GM21390 (cell line): ENCODE measurements around the gene CALN1.
"Not testable (repeated sequence)": the region's sequence is repeated elsewhere in the genome, so short reads cannot be mapped to it uniquely, and the experiment has no call there.

Experiments used
- ATAC-seq: cut with Tn5 transposase; IDR thresholded peaks from one replicate; pipeline ENCODE4 v1.9.1; 2021; ENCODE audit not compliant: unreplicated experiment

The CALN1 gene

GRCh38 chr7:72409638-72410015 lies 2.5 kb downstream of the CALN1 start:
- ATAC-seq: no peak

DNA sequence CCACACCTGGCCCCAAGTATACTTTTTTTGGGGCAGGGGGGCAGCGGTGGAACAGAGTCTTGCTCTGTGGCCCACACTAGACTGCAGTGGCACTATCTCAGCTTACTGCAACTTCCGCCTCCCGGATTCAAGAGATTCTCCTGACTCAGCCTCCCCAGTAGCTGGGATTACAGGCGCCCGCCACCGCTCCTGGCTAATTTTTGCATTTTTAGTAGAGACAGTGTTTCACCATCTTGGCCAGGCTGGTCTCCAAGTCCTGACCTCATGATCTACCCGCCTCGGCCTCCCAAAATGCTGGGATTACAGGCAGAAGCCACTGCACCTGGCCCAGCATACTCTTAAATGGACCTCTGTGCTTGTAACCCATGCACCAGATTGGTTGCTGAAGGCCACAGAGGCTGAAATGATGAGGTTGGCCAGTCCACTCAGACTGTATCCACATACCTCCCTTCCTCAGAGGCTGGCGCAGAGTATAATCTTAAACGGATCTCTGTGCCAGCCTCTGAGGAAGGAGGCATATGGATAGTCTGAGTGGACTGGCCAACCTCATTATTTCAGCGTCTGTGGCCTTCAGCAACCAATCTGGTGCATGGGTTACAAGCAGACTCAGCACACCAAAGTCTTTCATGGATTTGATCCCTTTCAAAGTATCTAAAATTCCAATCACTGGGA lies 3.0 kb downstream of the CALN1 start:
- ATAC-seq: no peak

- ATAC-seq: no peak
Measured at GRCh38 chr7:72406820-72407403, 5.2 kb downstream of the CALN1 start.

DNA sequence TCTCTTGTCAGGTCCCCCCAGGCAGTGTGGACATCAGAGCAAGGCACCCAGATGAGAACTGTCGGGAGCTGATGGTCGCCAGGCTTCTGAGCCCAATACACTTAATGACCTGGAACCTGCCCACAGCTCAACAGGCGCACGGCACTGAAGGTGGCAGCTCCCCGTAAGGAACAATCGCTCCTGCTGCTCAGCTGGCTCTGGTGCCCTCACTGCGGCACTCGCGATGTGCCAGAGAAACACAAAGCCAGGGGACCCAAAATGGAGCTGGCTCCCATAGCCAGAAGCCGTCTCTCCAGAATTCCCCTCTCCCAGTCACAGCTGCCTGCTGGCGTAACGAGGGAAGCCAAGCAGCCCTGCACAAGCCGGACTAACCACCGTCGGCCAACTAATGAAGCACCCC lies 6.3 kb downstream of the CALN1 start:
- no peak for ATAC-seq

DNA sequence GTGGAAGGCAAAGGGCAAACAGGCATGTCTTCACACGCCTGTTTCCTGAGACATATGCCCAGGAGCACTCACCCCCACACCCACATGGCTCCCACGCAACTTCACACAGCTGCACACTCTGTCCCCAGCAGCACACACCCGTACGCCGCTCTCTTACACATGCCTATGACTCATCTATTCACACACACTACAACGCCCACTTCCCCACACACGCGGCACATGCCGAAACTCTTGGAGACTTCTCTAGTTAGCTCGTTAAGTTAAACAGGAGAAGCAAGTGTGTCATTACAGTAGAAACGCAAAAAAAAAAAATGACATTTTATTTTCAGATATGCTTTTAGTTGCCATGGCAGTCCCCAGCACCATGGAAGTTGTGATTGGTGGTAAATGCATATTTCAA lies 6.7 kb downstream of the CALN1 start:
- ATAC-seq: no peak

DNA sequence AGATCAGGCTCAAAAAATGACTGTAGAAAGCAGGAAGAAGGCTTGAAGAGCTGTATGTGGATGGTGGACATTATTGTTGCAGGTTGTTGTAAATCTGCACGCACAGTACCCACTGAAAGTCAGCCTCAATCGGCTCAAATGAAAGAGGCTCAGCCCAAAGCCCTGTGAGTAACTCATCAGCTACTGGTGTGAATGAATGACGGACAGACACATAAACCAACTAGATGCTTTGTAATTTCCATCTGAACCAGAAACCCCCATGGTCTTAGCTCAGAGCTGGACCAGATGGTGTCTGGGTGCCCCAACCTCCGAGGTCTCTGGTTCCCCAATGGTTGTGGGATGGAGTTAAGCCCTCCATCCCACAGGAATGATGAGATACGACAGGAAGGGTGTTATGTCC lies 7.4 kb downstream of the CALN1 start:
- ATAC-seq: no peak

- ATAC-seq: no peak
Measured at GRCh38 chr7:72403458-72404076, 8.6 kb downstream of the CALN1 start.

DNA sequence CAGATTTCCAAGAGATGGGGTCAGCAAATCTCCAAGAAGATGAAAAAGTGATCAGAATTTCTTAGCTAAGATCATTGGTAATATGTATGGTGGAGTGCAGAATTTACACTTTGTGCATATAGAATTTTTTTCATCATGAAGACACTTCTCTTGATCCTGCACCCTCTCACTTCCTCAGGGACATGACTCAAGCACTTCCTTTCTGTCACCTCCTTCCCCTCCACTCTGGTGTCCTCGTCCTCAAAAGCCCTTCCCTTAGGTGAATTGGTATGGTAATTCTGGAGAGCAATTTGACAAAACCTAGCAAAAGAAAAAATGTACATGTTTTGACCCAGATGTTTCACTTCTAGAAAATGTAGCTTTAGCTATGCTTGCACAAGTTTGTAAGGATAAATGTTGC lies 18.1 kb downstream of the CALN1 start:
- no peak for ATAC-seq

GRCh38 chr7:72391821-72392377 lies 20.2 kb downstream of the CALN1 start:
- no peak for ATAC-seq

DNA sequence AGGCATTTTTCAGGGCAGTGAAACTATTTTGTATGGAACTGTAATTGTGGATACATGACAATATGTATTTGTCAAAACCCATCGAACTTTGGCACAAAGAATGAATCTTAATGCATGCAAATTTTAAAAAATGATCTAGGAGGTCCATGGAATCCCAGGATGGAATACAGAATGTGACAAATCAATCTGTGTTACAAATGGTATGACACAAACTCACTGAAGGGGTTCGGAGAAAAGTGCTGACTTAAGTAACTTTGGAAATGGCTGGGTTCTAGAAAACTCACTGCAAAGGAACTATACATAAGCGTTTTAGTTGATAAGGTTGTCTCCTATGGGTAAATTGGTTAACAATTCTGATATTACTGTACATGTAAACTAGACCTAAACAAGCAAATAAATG lies 26.0 kb downstream of the CALN1 start:
- no peak for ATAC-seq

GRCh38 chr7:72362246-72362645 lies 49.9 kb downstream of the CALN1 start:
- no peak for ATAC-seq

DNA sequence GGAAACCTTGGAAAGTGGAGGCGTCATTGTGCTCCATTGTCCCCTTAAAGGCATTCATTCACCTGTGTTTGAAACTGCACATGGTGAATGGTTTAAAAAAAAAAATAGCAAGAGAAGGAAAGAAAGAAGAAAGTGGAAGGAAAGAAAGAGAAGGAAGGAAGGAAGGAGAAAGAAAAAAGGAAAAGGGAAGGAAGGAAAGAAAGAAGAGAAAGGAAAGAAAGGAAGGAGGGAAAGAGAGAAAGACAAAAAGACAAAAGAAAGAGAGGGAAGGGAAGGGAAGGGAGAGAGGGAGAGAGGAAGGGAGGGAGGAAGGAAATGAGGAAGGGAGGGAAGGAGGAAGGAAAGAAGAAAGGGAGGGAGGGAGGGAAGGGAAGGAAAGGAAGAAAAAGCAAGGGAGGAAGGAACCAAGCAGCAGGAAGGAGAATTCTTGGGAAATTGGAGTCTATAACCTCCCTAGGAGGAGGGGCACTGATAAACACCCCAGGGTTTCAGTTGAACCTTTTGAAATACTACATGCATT lies 66.9 kb downstream of the CALN1 start:
- no peak for ATAC-seq

GRCh38 chr7:72343991-72344390 lies 68.1 kb downstream of the CALN1 start:
- ATAC-seq: no peak

DNA sequence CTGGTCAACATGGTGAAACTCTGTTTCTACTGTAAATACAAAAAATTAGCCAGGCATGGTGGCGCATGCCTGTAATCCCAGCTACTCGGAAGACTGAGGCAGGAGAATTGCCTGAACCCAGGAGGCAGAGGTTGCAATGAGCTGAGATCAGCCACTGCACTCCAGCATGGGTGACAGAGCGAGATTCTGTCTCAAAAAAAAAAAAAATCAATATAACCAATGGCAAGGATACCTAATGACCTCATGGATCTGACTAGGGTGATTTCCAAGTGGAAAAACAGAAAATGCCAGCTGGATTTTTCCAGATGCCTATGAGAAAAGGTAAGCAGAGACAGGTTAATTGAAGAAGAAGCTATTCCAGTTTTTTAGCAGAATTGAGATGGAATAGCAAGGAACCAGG lies 68.8 kb downstream of the CALN1 start:
- not testable (repeated sequence) for ATAC-seq

- no peak for ATAC-seq
Measured at GRCh38 chr7:72337390-72338167, 74.6 kb downstream of the CALN1 start.

DNA sequence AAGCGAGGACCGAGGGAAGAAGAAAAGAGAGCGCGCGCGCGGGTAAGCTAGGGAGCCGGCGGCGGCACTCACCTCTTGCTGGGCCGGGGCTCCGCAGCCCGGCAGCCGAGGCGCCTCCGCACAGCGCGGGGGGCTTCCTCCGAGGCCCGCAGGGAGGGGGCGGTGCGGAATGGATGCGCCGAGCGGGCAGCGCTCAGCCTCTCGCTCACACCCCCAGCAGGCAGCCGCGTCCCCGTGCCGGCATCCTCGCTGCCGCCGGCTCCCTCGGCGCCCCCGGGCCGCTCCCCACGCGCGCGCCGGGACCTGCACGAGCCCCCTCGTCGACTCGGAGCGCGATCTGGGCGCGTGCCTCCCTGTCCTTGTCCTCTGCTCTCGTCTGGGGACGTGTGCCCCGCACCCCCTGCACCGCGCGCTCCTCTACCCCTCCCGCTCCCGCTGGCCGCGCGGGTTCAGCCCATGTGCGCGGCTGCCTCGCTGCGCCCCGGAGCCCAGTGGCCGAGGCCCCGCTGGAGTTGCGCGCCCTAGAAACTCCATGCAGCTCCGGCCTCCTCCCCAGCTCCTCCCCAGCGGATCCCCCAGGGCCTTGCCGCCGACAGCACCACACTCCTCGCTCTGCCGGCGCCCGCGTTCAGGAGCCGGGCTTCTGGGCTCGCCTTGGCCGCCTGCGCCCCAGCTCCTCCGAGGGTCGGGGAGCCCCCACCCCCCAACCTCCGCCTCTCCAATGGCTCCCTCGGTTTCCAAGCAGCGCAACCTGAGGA lies 75.3 kb downstream of the CALN1 start:
- ATAC-seq: no peak

DNA sequence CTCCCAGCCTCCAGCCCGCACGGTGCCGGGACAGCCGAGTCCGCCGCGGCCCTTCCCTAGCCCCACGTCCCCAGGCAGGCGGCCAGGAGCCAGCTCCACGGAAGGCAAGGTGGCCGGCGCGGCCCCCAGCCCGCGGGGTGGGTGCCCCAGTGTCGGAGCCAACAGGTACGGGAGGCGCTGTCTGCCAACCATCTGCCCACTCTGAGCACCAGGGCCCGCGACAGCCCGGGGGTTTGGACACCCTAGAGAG lies 75.8 kb downstream of the CALN1 start:
- ATAC-seq: no peak

DNA sequence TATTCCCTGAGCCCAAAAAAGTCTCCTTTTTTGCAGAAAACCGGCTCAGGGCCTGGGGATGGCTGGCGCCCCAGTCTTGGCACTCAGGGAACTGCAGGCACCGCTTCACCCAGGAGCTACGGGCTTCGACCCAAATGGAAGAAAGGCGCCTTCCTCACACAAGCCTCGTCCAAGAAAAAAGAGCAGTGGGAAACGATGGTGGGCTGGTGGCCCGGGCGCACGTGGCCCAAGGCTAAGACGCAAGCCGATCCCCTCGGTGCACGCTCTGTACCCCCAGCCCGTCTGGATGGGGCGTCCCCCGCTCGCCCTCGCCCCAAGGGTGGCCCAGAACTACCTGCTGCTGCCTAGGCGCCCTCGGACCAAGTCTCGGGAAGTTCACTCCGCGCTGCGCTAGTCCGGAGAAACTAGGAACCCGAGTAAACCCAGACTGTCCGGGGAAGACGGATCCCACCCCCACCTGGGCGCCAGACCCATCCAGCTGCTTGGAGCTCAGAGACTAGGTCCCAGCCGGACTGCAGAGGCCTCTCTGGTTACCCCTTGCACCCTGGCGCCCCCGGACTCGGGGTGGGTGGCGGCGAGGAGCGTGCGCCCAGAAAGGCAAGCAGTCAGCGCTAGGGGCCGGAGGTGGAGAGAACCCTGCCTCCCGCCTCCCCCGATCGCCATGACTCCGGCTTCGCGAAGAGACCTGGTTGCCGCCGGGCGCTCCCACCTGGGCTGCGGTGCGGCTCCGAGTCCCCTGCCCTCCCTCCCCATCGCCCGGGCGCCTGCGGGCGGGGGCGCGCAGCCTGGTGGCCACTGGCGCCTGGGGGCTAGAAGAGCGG lies 76.4 kb downstream of the CALN1 start:
- ATAC-seq: no peak

DNA sequence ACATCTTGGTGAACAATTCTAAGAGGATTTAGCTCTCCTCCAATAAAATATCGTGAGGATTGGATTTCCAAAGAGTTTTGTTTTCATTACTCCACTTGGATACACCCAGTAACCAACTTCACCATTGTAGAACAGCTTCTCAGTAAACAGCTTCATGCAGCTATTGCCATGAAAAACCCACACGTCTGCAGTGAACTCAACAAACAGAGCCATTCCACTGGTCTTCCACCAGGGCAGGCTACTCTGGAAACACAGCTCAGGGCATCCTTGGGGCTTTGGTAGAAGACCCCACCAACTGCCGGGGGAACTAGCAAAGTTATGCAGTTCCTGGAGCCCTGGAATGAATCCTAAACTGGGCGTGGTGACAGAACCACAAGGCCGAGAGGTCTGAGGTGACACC lies 77.4 kb downstream of the CALN1 start:
- no peak for ATAC-seq

GRCh38 chr7:72334066-72334465 lies 78.1 kb downstream of the CALN1 start:
- no peak for ATAC-seq
